Heart left ventricle (tissue), 16 donors: ENCODE data around the gene KLHL35. TPM values are rescaled to one million over a fixed set of nuclear protein-coding genes. Genes with fewer than 3 reads are reported as not detected.

Source experiments
- ATAC-seq, 4 donors: fragments of 200-7000 bp; cut with Tn5 transposase; one replicate each; pipeline ENCODE4 v1.9.1; 2020 to 2022; ENCODE audit warnings: moderate library complexity in 4 of 4, mild to moderate bottlenecking in 3 of 4, moderate number of reproducible peaks in 1 of 4
- DNase-seq, 5 donors: peaks; one replicate each; pipeline ENCODE4 v3.0.0-alpha.2; 2020
- H3K27ac ChIP-seq, 12 donors: fragments of 200-600 bp; sonication (generic) in 4 of 12; one replicate each; pipeline versions ENCODE4 v1.5.0 to v1.8.0; 2016 to 2022; ENCODE audit warnings: mild to moderate bottlenecking in 2 of 12
- H3K27me3 ChIP-seq, 9 donors: fragments of 200-600 bp; sonication (generic) in 2 of 9; one replicate each; pipeline versions ENCODE4 v1.5.1 to v1.8.0; 2016 to 2022; ENCODE audit warnings: mild to moderate bottlenecking in 3 of 9
- H3K36me3 ChIP-seq, 9 donors: fragments of 200-600 bp; sonication (generic) in 2 of 9; one replicate each; pipeline versions ENCODE4 v1.5.0 to v1.8.0; 2018 to 2022; ENCODE audit warnings: mild to moderate bottlenecking in 2 of 9
- H3K4me1 ChIP-seq, 12 donors: fragments of 200-600 bp; sonication (generic) in 4 of 12; one replicate each; pipeline versions ENCODE4 v1.5.0 to v1.8.0; 2016 to 2022; ENCODE audit warnings: mild to moderate bottlenecking in 3 of 12
- H3K4me3 ChIP-seq, 12 donors: fragments of 200-600 bp; sonication (generic) in 4 of 12; one replicate each; pipeline versions ENCODE4 v1.5.0 to v1.8.0; 2017 to 2022; ENCODE audit warnings: mild to moderate bottlenecking in 9 of 12, moderate library complexity in 4 of 12
- H3K9me3 ChIP-seq, 12 donors: fragments of 200-600 bp; sonication (generic) in 4 of 12; one replicate each; pipeline versions ENCODE4 v1.5.0 to v1.8.0; 2016 to 2022; ENCODE audit warnings: mild to moderate bottlenecking in 1 of 12
- CTCF ChIP-seq, 12 donors: fragments of 200-600 bp; sonication (generic) in 4 of 12; IDR thresholded peaks; one replicate each; pipeline versions ENCODE4 v1.5.0 to v1.8.0; 2018 to 2022; ENCODE audit warnings: antibody characterized with exemption in 12 of 12, mild to moderate bottlenecking in 5 of 12
- POLR2A ChIP-seq, 2 donors: fragments of 450-650 bp; IDR thresholded peaks; one replicate each; pipeline ENCODE4 v1.6.1; 2017; ENCODE audit warnings: antibody characterized with exemption in 2 of 2, mild to moderate bottlenecking in 2 of 2, moderate library complexity in 2 of 2
- WGBS, 4 donors: extraction: QIAGEN DNeasy Blood & Tissue Kit in 2 of 4; methylation state at CpG; one replicate each; pipeline versions ENCODE4 v1.1.5 to v1.1.7; 2013 to 2018; 5-methylcytosine and 5-hydroxymethylcytosine counted together
- intact Hi-C, 10 donors: fragments of 100-400 bp; cut with DNase I; formaldehyde crosslinking; loops; one replicate each; pipeline versions ENCODE4 v1.11.1 to v1.14.2; 2022
- polyA plus RNA-seq, 2 donors: library from polyadenylated mRNA; stranded (reverse); fragments of 200-250 nt; gene quantifications; one replicate each; pipeline ENCODE4 v1.2.3, GENCODE V29; 2013
- total RNA-seq, 9 donors: library from RNA; depleted of rRNA in 2 of 9; stranded (reverse); fragments of >200 nt in 2 of 9; fragmentation: NEBNext Ultra II Directional in 3 of 9; extraction: Animal tissue kit (Norgen Biotek cat#: 25700) in 3 of 9; gene quantifications; one replicate each; pipeline versions ENCODE4 v1.1.0 to v1.2.4, GENCODE V29; 2016 to 2023
- donor health status: ischemic (EF 13 %, LVEDD 7.1; RV severe dilation, severe dysfunction).
- donor health status: healthy with polysubstance abuse.
- donor health status: DM: no; HTN: yes; CAD: no.
- donor health status: DM: no; HTN: no; CAD: no.
- donor health status: ischemic (EF 25% LVEDD 6.9; RV normal size, moderate dysfunction).
- donor health status: ischemic (EF 25% LVEDD 5.7; RV mildly dilated, moderate dysfunction).
- donor health status: healthy.
- donor health status: DM: yes; HTN: yes; CAD: no.
- donor health status: ischemic (EF 35%, LVEDD 5.7; RV mildly dilated, moderate dysfunction).
- donor health status: nonischemic (EF 11% LVEDD 7.7; RV severe dilation, severe dysfunction).
- donor health status: DM: yes; HTN: yes; CAD: no.
- donor health status: PGD.
- donor health status: ischemic (EF 29% LVEDD 5.4; RV normal size, mild dysfunction).
- donor health status: nonischemic (EF 23%, LVEDD 6.1; RV moderate dilation, normal function).

Gene KLHL35
- total and polyA plus RNA-seq, 11 donors = 0.11 to 1.1 (median 0.45) TPM; not detected in 1

DNA sequence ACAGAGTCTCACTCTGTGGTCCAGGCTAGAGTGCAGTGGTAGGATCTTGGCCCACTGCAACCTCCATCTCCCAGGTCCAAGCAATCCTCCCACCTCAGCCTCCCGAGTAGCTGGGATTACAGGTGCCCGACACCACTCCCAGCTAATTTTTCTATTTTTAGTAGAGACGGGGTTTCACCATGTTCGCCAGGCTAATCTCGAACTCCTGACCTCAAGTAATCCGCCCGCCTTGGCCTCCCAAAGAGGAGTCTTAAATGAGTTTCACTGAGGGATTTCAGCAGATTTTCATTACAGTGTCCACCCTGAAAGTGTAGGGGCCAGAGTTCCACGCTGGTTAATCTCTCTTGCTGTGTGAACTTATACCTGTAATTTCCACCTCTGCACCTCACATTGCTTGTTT is 34.1 kb downstream of the KLHL35 start:
- ATAC-seq (no peak), DNase-seq (no peak)
- intact Hi-C loops = loop anchor here in 5 of 10 donors (2.0 to 10.0 kb wide), 4 partner anchors 46 to 133 kb away; partner anchors contain the start of gene GDPD5 (in 3 of the 5)
- Histone ChIP-seq H3K27me3 (no peaks in the 10 kb centered on the region), H3K4me3 (peak overlapping the region in 5 of 12 donors; percentile 55 to 95 (median 74)), H3K27ac (peak overlapping the region in 1 of 12 donors; percentile 88), H3K9me3 (no peaks in the 10 kb centered on the region), H3K4me1 (peaks cover 0 to 35% (median 26%) of the 10 kb centered on the region in 12 donors), H3K36me3 (peaks cover 2 to 36% (median 30%) of the 10 kb centered on the region in 9 donors)
- no peak for TF ChIP-seq POLR2A (IDR thresholded peaks at IDR 0.05)
- no peak for TF ChIP-seq CTCF (IDR thresholded peaks at IDR 0.05)
- 66 to 80% (median 75%) methylated on average over 8 of the region's 8 CpGs for WGBS, 4 donors

- Histone ChIP-seq H3K36me3 (no peaks in the 10 kb centered on the region), H3K27me3 (no peaks in the 10 kb centered on the region), H3K4me1 (peaks cover 0 to 3% (median 0%) of the 10 kb centered on the region in 12 donors), H3K4me3 (no peak overlapping the region), H3K9me3 (no peaks in the 10 kb centered on the region), H3K27ac (no peak overlapping the region)
- no peak for ATAC-seq
- DNase-seq = no peak
- intact Hi-C loops = loop anchor here in 4 of 10 donors (5.0 to 10.0 kb wide), 2 partner anchors 51 to 138 kb away; no protein-coding TSS in a partner anchor
- WGBS, 4 donors = 77 to 84% (median 80%) methylated on average over 8 of the region's 8 CpGs
- TF ChIP-seq CTCF (IDR thresholded peaks at IDR 0.05) (no peak), POLR2A (IDR thresholded peaks at IDR 0.05) (no peak)
Observed at GRCh38 chr11:75394085-75394840, 38.7 kb downstream of the KLHL35 start.

DNA sequence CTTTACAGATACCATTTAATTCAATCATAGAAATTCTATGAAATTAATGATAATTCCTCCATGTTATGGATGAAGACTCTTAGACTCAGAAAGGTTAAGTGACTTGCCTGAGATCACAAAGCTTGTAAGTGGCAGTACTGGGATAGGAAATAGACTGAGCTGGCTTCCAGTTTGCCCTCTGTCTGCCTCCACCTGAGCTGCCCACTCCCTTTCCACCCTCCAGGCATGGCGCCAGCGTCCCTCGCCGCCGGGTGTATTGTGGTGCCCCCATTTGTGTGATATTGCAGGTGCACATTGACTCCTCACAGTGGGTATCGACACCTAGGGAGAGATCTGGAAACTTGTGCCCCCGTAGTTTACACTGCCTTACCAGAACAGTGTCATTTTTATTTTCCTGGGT is 43.1 kb downstream of the KLHL35 start:
- WGBS, 4 donors = 77 to 90% (median 84%) methylated on average over 7 of the region's 7 CpGs
- ATAC-seq (no peak), DNase-seq (no peak)
- intact Hi-C loops = loop anchor here in 7 of 10 donors (2.0 to 10.0 kb wide), 4 partner anchors 55 to 143 kb away; no protein-coding TSS in a partner anchor
- Histone ChIP-seq H3K36me3 (no peaks in the 10 kb centered on the region), H3K27me3 (peaks cover 0 to 4% (median 0%) of the 10 kb centered on the region in 9 donors), H3K4me3 (no peak overlapping the region), H3K9me3 (no peaks in the 10 kb centered on the region), H3K27ac (no peak overlapping the region), H3K4me1 (peaks cover 0 to 11% (median 4%) of the 10 kb centered on the region in 12 donors)
- no peak for TF ChIP-seq POLR2A (IDR thresholded peaks at IDR 0.05)
- no peak for TF ChIP-seq CTCF (IDR thresholded peaks at IDR 0.05)

GRCh38 chr11:75389276-75389605 is 43.8 kb downstream of the KLHL35 start:
- H3K36me3 ChIP-seq = no peaks in the 10 kb centered on the region
- H3K4me1 ChIP-seq = peaks cover 0 to 17% (median 5%) of the 10 kb centered on the region in 12 donors
- intact Hi-C loops = loop anchor here in 5 of 10 donors (2.0 to 5.0 kb wide), 3 partner anchors 60 to 144 kb away; no protein-coding TSS in a partner anchor
- ATAC-seq = no peak
- no peaks in the 10 kb centered on the region for H3K9me3 ChIP-seq
- no peak overlapping the region for H3K4me3 ChIP-seq
- H3K27me3 ChIP-seq = peaks cover 0 to 4% (median 0%) of the 10 kb centered on the region in 9 donors
- no peak for DNase-seq
- H3K27ac ChIP-seq = no peak overlapping the region
- 78 to 82% (median 81%) methylated on average over 11 of the region's 11 CpGs for WGBS, 4 donors
- no peak for TF ChIP-seq CTCF (IDR thresholded peaks at IDR 0.05)
- TF ChIP-seq POLR2A (IDR thresholded peaks at IDR 0.05) = no peak
